Neural cell (in vitro differentiated cells): Measurements from ENCODE around the gene DZIP3. TPM values are rescaled to one million over a fixed set of nuclear protein-coding genes. Genes with fewer than 3 reads are reported as not detected.
"Not testable (repeated sequence)": the region's sequence is repeated elsewhere in the genome, so short reads cannot be mapped to it uniquely, and the experiment has no call there.

ENCODE experiments used
- H2AFZ ChIP-seq: fragments of 200-600, 300-800 bp; sonication (generic), shearing (Covaris generic); 2 replicates; pipeline ENCODE4 v1.6.0; 2014; ENCODE audit warnings: low read depth, mild to moderate bottlenecking, antibody characterized with exemption, low read length, moderate library complexity
- H3F3A ChIP-seq: fragments of 200-600 bp; shearing (Covaris generic); 2 replicates; pipeline ENCODE4 v1.6.1; 2016; ENCODE audit warnings: mild to moderate bottlenecking, moderate library complexity, mixed read lengths, antibody characterized with exemption, low read length; ENCODE audit not compliant: insufficient read depth, poor library complexity, severe bottlenecking
- H3K27ac ChIP-seq: fragments of 200-600, 300-800 bp; sonication (generic), shearing (Covaris generic); 2 replicates; pipeline ENCODE4 v1.5.1; 2014; ENCODE audit warnings: mild to moderate bottlenecking, low read length, moderate library complexity
- H3K27me3 ChIP-seq: fragments of 300-800, 200-600 bp; sonication (generic), shearing (Covaris generic); 2 replicates; pipeline ENCODE4 v1.6.0; 2014; ENCODE audit warnings: mild to moderate bottlenecking, low read depth, low read length, moderate library complexity; ENCODE audit not compliant: insufficient read depth
- H3K36me3 ChIP-seq: fragments of 300-800, 200-600 bp; sonication (generic), shearing (Covaris generic); 2 replicates; pipeline ENCODE4 v1.5.1; 2014; ENCODE audit warnings: mild to moderate bottlenecking, antibody characterized with exemption, low read length, moderate library complexity; ENCODE audit not compliant: insufficient read depth
- H3K4me2 ChIP-seq: fragments of 300-800, 200-600 bp; sonication (generic), shearing (Covaris generic); 2 replicates; pipeline ENCODE4 v1.6.0; 2014; ENCODE audit warnings: mild to moderate bottlenecking, low read length
- H3K4me3 ChIP-seq: fragments of 300-800, 200-600 bp; sonication (generic), shearing (Covaris generic); 2 replicates; pipeline ENCODE4 v1.5.1; 2014; ENCODE audit warnings: mild to moderate bottlenecking, low read length, moderate library complexity
- H3K79me2 ChIP-seq: fragments of 200-600 bp; shearing (Covaris generic); replicated peaks from 2 replicates; pipeline ENCODE4 v1.6.0; 2014; ENCODE audit warnings: mild to moderate bottlenecking, low read length, moderate library complexity; ENCODE audit not compliant: insufficient read depth
- H3K9ac ChIP-seq: fragments of 300-800, 200-600 bp; sonication (generic), shearing (Covaris generic); 2 replicates; pipeline ENCODE4 v1.6.1; 2016; ENCODE audit warnings: mild to moderate bottlenecking, low read length, mixed read lengths
- H3K9me2 ChIP-seq: fragments of 200-600 bp; shearing (Covaris generic); 2 replicates; pipeline ENCODE4 v1.6.1; 2016; ENCODE audit warnings: mild to moderate bottlenecking, low read length, mixed read lengths; ENCODE audit not compliant: insufficient read depth
- H3K9me3 ChIP-seq: fragments of 200-600, 300-800 bp; sonication (generic), shearing (Covaris generic); 2 replicates; pipeline ENCODE4 v1.6.1; 2016; ENCODE audit warnings: mild to moderate bottlenecking, mixed run types, low read length, moderate library complexity, mixed read lengths
- H4K20me1 ChIP-seq: fragments of 200-600 bp; shearing (Covaris generic); 2 replicates; pipeline ENCODE4 v1.6.1; 2016; ENCODE audit warnings: mild to moderate bottlenecking, mixed run types; ENCODE audit not compliant: insufficient read depth
- CTCF ChIP-seq: fragments of 450-650 bp; IDR thresholded peaks from 2 replicates; pipeline ENCODE4 v1.5.1; 2014; ENCODE audit warnings: antibody characterized with exemption, mild to moderate bottlenecking, moderate library complexity; ENCODE audit not compliant: poor library complexity, severe bottlenecking
- EP300 ChIP-seq: fragments of 450-650 bp; conservative IDR thresholded peaks from 2 replicates; pipeline ENCODE4 v1.6.1; 2014; ENCODE audit warnings: antibody characterized with exemption, mild to moderate bottlenecking, moderate library complexity; ENCODE audit not compliant: poor library complexity, severe bottlenecking
- EZH2 ChIP-seq: fragments of 200-600, 300-800 bp; shearing (Covaris generic), sonication (generic); IDR thresholded peaks from 2 replicates; pipeline ENCODE4 v1.6.1; 2014; ENCODE audit warnings: antibody characterized with exemption, low read length, borderline replicate concordance, mild to moderate bottlenecking; ENCODE audit not compliant: insufficient read depth, poor library complexity, severe bottlenecking
- MXI1 ChIP-seq: fragments of 450-650 bp; conservative IDR thresholded peaks from 2 replicates; pipeline ENCODE4 v1.6.1; 2014; ENCODE audit warnings: antibody characterized with exemption, mild to moderate bottlenecking; ENCODE audit not compliant: poor library complexity, severe bottlenecking
- REST ChIP-seq: IDR thresholded peaks from 2 replicates; pipeline ENCODE4 v1.6.1; 2012; ENCODE audit warnings: borderline replicate concordance
- SMC3 ChIP-seq: fragments of 450-650 bp; conservative IDR thresholded peaks from 2 replicates; pipeline ENCODE4 v1.6.1; 2014; ENCODE audit warnings: antibody characterized with exemption, mild to moderate bottlenecking, moderate library complexity; ENCODE audit not compliant: poor library complexity
- TAF1 ChIP-seq: IDR thresholded peaks from 2 replicates; pipeline ENCODE4 v1.6.1; 2012; ENCODE audit warnings: low read depth
- polyA plus RNA-seq: library from polyadenylated mRNA; depleted of rRNA; stranded (reverse); fragments of >200 nt; gene quantifications from 2 replicates; pipeline ENCODE4 v1.2.3, GENCODE V29; 2014

Gene DZIP3
- polyA plus RNA-seq, 1 donor from 2014 or later, result 52.5 TPM

- no peaks in the 10 kb centered on the region for H3K9me2 ChIP-seq
- no peaks in the 10 kb centered on the region for H3K79me2 ChIP-seq
- no peak for TF ChIP-seq REST
- H3K27me3 ChIP-seq, result no peaks in the 10 kb centered on the region
- H3K9me3 ChIP-seq, result no peaks in the 10 kb centered on the region
- no peaks in the 10 kb centered on the region for H3F3A ChIP-seq
- no peak overlapping the region for H3K4me3 ChIP-seq
- no peak overlapping the region for H3K9ac ChIP-seq
- H3K36me3 ChIP-seq, result peaks cover 9% of the 10 kb centered on the region
- no peaks in the 10 kb centered on the region for H4K20me1 ChIP-seq
- no peak overlapping the region for H3K27ac ChIP-seq
- H2AFZ ChIP-seq, result no peak overlapping the region
- no peak overlapping the region for H3K4me2 ChIP-seq
These were observed 84.6 kb downstream of the DZIP3 start for GRCh38 chr3:108673988-108674661.

- H3K36me3 ChIP-seq, result peaks cover 5% of the 10 kb centered on the region
- H3K4me2 ChIP-seq, result no peak overlapping the region
- no peaks in the 10 kb centered on the region for H3F3A ChIP-seq
- no peaks in the 10 kb centered on the region for H3K79me2 ChIP-seq
- H3K9me2 ChIP-seq, result no peaks in the 10 kb centered on the region
- H3K9ac ChIP-seq, result no peak overlapping the region
- no peaks in the 10 kb centered on the region for H3K9me3 ChIP-seq
- no peaks in the 10 kb centered on the region for H4K20me1 ChIP-seq
- H3K27me3 ChIP-seq, result no peaks in the 10 kb centered on the region
- TF ChIP-seq SMC3 (no peak), TAF1 (no peak), EZH2 (no peak), CTCF (no peak), MXI1 (no peak), EP300 (no peak), REST (no peak)
- no peak overlapping the region for H3K4me3 ChIP-seq
- H3K27ac ChIP-seq, result no peak overlapping the region
- no peak overlapping the region for H2AFZ ChIP-seq
These were observed 88.3 kb downstream of the DZIP3 start for GRCh38 chr3:108677811-108678210.

GRCh38 chr3:108692286-108692685 lies 102.8 kb downstream of the DZIP3 start:
- not testable (repeated sequence) for H3K9ac ChIP-seq, H3K4me3 ChIP-seq, H3K27me3 ChIP-seq, H3K79me2 ChIP-seq, H2AFZ ChIP-seq, H3K27ac ChIP-seq, H3K9me3 ChIP-seq, H3K9me2 ChIP-seq, H4K20me1 ChIP-seq, H3F3A ChIP-seq, H3K4me2 ChIP-seq
- peaks cover 13% of the 10 kb centered on the region for H3K36me3 ChIP-seq
